ENCODE results near the gene OR4F15. TPM values are rescaled to one million over a fixed set of nuclear protein-coding genes. Genes with fewer than 3 reads are reported as not detected.
A peak's percentile ranks its signal among the peaks of the same experiment; 100 is the strongest.
"Not testable (repeated sequence)": the region's sequence is repeated elsewhere in the genome, so short reads cannot be mapped to it uniquely, and the experiment has no call there.

OR4F15 gene
- total RNA-seq, 1 donor from 2014 or later = not detected

- Mint-ChIP-seq H3K27ac (ENCODE audit: unreplicated experiment) (no peak overlapping the region), H3K9me3 (ENCODE audit: low read depth) (no peaks in the 10 kb centered on the region), H3K36me3 (ENCODE audit: low read depth) (no peaks in the 10 kb centered on the region), H3K4me3 (ENCODE audit: unreplicated experiment) (no peak overlapping the region), H3K4me1 (ENCODE audit: low read depth) (no peaks in the 10 kb centered on the region), H3K27me3 (ENCODE audit: low read depth) (peaks cover 14% of the 10 kb centered on the region)
- peak; percentile 26 for TF ChIP-seq CTCF (IDR thresholded peaks at IDR 0.05)
- no peak for DNase-seq (ENCODE audit: low spot score)
These were observed 38.4 kb upstream of the OR4F15 start for GRCh38 chr15:101773496-101774100.

- Mint-ChIP-seq H3K9me3 (ENCODE audit: low read depth) (no peaks in the 10 kb centered on the region), H3K4me3 (ENCODE audit: unreplicated experiment) (no peak overlapping the region), H3K4me1 (ENCODE audit: low read depth) (peaks cover 4% of the 10 kb centered on the region), H3K27ac (ENCODE audit: unreplicated experiment) (no peak overlapping the region), H3K27me3 (ENCODE audit: low read depth) (peaks cover 20% of the 10 kb centered on the region), H3K36me3 (ENCODE audit: low read depth) (no peaks in the 10 kb centered on the region)
- no peak for TF ChIP-seq CTCF (IDR thresholded peaks at IDR 0.05)
- DNase-seq (ENCODE audit: low spot score) = no peak
These were observed 36.9 kb upstream of the OR4F15 start for GRCh38 chr15:101775136-101775535.

- H3K9me3 Mint-ChIP-seq (ENCODE audit: low read depth); H3K4me1 Mint-ChIP-seq (ENCODE audit: low read depth); H3K36me3 Mint-ChIP-seq (ENCODE audit: low read depth); H3K4me3 Mint-ChIP-seq (ENCODE audit: unreplicated experiment); DNase-seq (ENCODE audit: low spot score); H3K27ac Mint-ChIP-seq (ENCODE audit: unreplicated experiment): not testable (repeated sequence)
- peaks cover 24% of the 10 kb centered on the region for H3K27me3 Mint-ChIP-seq (ENCODE audit: low read depth)
These were observed 33.4 kb upstream of the OR4F15 start for GRCh38 chr15:101778576-101778975.

- H3K4me1 Mint-ChIP-seq (ENCODE audit: low read depth); H3K36me3 Mint-ChIP-seq (ENCODE audit: low read depth); DNase-seq (ENCODE audit: low spot score); H3K9me3 Mint-ChIP-seq (ENCODE audit: low read depth); H3K4me3 Mint-ChIP-seq (ENCODE audit: unreplicated experiment); H3K27ac Mint-ChIP-seq (ENCODE audit: unreplicated experiment): not testable (repeated sequence)
- H3K27me3 Mint-ChIP-seq (ENCODE audit: low read depth) = peaks cover 31% of the 10 kb centered on the region
These were observed 31.8 kb upstream of the OR4F15 start for GRCh38 chr15:101780225-101780624.

GRCh38 chr15:101781928-101782327 is 30.1 kb upstream of the OR4F15 start:
- TF ChIP-seq CTCF (IDR thresholded peaks at IDR 0.05) = no peak
- peaks cover 5% of the 10 kb centered on the region for H3K4me1 Mint-ChIP-seq (ENCODE audit: low read depth)
- peaks cover 30% of the 10 kb centered on the region for H3K27me3 Mint-ChIP-seq (ENCODE audit: low read depth)
- H3K27ac Mint-ChIP-seq (ENCODE audit: unreplicated experiment) = no peak overlapping the region
- DNase-seq (ENCODE audit: low spot score) = no peak
- no peaks in the 10 kb centered on the region for H3K36me3 Mint-ChIP-seq (ENCODE audit: low read depth)
- no peaks in the 10 kb centered on the region for H3K9me3 Mint-ChIP-seq (ENCODE audit: low read depth)
- H3K4me3 Mint-ChIP-seq (ENCODE audit: unreplicated experiment) = no peak overlapping the region

GRCh38 chr15:101784644-101785043 is 27.4 kb upstream of the OR4F15 start:
- no peak for DNase-seq (ENCODE audit: low spot score)
- TF ChIP-seq CTCF (IDR thresholded peaks at IDR 0.05) = no peak
- no peak overlapping the region for H3K27ac Mint-ChIP-seq (ENCODE audit: unreplicated experiment)
- no peaks in the 10 kb centered on the region for H3K9me3 Mint-ChIP-seq (ENCODE audit: low read depth)
- no peaks in the 10 kb centered on the region for H3K36me3 Mint-ChIP-seq (ENCODE audit: low read depth)
- no peak overlapping the region for H3K4me3 Mint-ChIP-seq (ENCODE audit: unreplicated experiment)
- peaks cover 28% of the 10 kb centered on the region for H3K27me3 Mint-ChIP-seq (ENCODE audit: low read depth)
- peaks cover 5% of the 10 kb centered on the region for H3K4me1 Mint-ChIP-seq (ENCODE audit: low read depth)

- H3K4me3 Mint-ChIP-seq (ENCODE audit: unreplicated experiment); DNase-seq (ENCODE audit: low spot score); H3K4me1 Mint-ChIP-seq (ENCODE audit: low read depth); H3K27ac Mint-ChIP-seq (ENCODE audit: unreplicated experiment); H3K36me3 Mint-ChIP-seq (ENCODE audit: low read depth); H3K9me3 Mint-ChIP-seq (ENCODE audit: low read depth): not testable (repeated sequence)
- peaks cover 37% of the 10 kb centered on the region for H3K27me3 Mint-ChIP-seq (ENCODE audit: low read depth)
These were observed 25.6 kb upstream of the OR4F15 start for GRCh38 chr15:101786422-101786821.

GRCh38 chr15:101788001-101788400 is 24.0 kb upstream of the OR4F15 start:
- not testable (repeated sequence) for H3K9me3 Mint-ChIP-seq (ENCODE audit: low read depth); H3K27ac Mint-ChIP-seq (ENCODE audit: unreplicated experiment); DNase-seq (ENCODE audit: low spot score); H3K4me3 Mint-ChIP-seq (ENCODE audit: unreplicated experiment); H3K36me3 Mint-ChIP-seq (ENCODE audit: low read depth); H3K4me1 Mint-ChIP-seq (ENCODE audit: low read depth)
- H3K27me3 Mint-ChIP-seq (ENCODE audit: low read depth) = peaks cover 43% of the 10 kb centered on the region

GRCh38 chr15:101788503-101789269 is 23.3 kb upstream of the OR4F15 start:
- H3K4me1 Mint-ChIP-seq (ENCODE audit: low read depth); H3K36me3 Mint-ChIP-seq (ENCODE audit: low read depth); H3K9me3 Mint-ChIP-seq (ENCODE audit: low read depth); H3K4me3 Mint-ChIP-seq (ENCODE audit: unreplicated experiment); H3K27ac Mint-ChIP-seq (ENCODE audit: unreplicated experiment); DNase-seq (ENCODE audit: low spot score): not testable (repeated sequence)
- peaks cover 38% of the 10 kb centered on the region for H3K27me3 Mint-ChIP-seq (ENCODE audit: low read depth)
